Measurements from ENCODE around the gene FGF2.
"Not testable (repeated sequence)": the region's sequence is repeated elsewhere in the genome, so short reads cannot be mapped to it uniquely, and the experiment has no call there.

Gene FGF2

GRCh38 chr4:122826553-122827257 is at the start of gene FGF2:
TSS of gene FGF2 (plus strand) at chr4:122826831. CDS start at chr4:122827175, 344 bp downstream.
- H3K36me3 ChIP-seq (ENCODE audit: control insufficient read depth, insufficient read depth, low read length), result no peaks in the 10 kb centered on the region
- H3K9ac ChIP-seq (ENCODE audit: low read depth, low read length), result peak within 1 kb of the TSS; percentile 95
- H3K9me3 ChIP-seq (ENCODE audit: control insufficient read depth, insufficient read depth, low read length), result no peaks in the 10 kb centered on the region
- peak within 1 kb of the TSS; percentile 65 for H3K4me3 ChIP-seq (ENCODE audit: low read depth, low read length)
- H3K4me1 ChIP-seq (ENCODE audit: control insufficient read depth, insufficient read depth, low read length), result peaks cover 28% of the 10 kb centered on the region
- no peaks in the 10 kb centered on the region for H3K27me3 ChIP-seq (ENCODE audit: control insufficient read depth, insufficient read depth, low read length)

GRCh38 chr4:122776916-122777315 is 49.7 kb upstream of the FGF2 start:
- Histone ChIP-seq H3K4me1 (ENCODE audit: control insufficient read depth, insufficient read depth, low read length) (peaks cover 13% of the 10 kb centered on the region), H3K9ac (ENCODE audit: low read depth, low read length) (no peak overlapping the region), H3K9me3 (ENCODE audit: control insufficient read depth, insufficient read depth, low read length) (peaks cover 3% of the 10 kb centered on the region), H3K36me3 (ENCODE audit: control insufficient read depth, insufficient read depth, low read length) (no peaks in the 10 kb centered on the region), H3K4me3 (ENCODE audit: low read depth, low read length) (no peak overlapping the region), H3K27me3 (ENCODE audit: control insufficient read depth, insufficient read depth, low read length) (no peaks in the 10 kb centered on the region)

GRCh38 chr4:122777846-122778673 is 48.6 kb upstream of the FGF2 start:
- Histone ChIP-seq H3K4me1 (ENCODE audit: control insufficient read depth, insufficient read depth, low read length) (peaks cover 19% of the 10 kb centered on the region), H3K9ac (ENCODE audit: low read depth, low read length) (no peak overlapping the region), H3K4me3 (ENCODE audit: low read depth, low read length) (no peak overlapping the region), H3K27me3 (ENCODE audit: control insufficient read depth, insufficient read depth, low read length) (no peaks in the 10 kb centered on the region), H3K36me3 (ENCODE audit: control insufficient read depth, insufficient read depth, low read length) (no peaks in the 10 kb centered on the region), H3K9me3 (ENCODE audit: control insufficient read depth, insufficient read depth, low read length) (peaks cover 3% of the 10 kb centered on the region)

GRCh38 chr4:122781486-122781885 is 45.1 kb upstream of the FGF2 start:
- Histone ChIP-seq H3K4me1 (ENCODE audit: control insufficient read depth, insufficient read depth, low read length) (peaks cover 25% of the 10 kb centered on the region), H3K9ac (ENCODE audit: low read depth, low read length) (no peak overlapping the region), H3K36me3 (ENCODE audit: control insufficient read depth, insufficient read depth, low read length) (no peaks in the 10 kb centered on the region), H3K4me3 (ENCODE audit: low read depth, low read length) (no peak overlapping the region), H3K27me3 (ENCODE audit: control insufficient read depth, insufficient read depth, low read length) (no peaks in the 10 kb centered on the region), H3K9me3 (ENCODE audit: control insufficient read depth, insufficient read depth, low read length) (peaks cover 3% of the 10 kb centered on the region)

- H3K4me3 ChIP-seq (ENCODE audit: low read depth, low read length), result peak overlapping the region; percentile 6
- no peaks in the 10 kb centered on the region for H3K27me3 ChIP-seq (ENCODE audit: control insufficient read depth, insufficient read depth, low read length)
- peaks cover 39% of the 10 kb centered on the region for H3K4me1 ChIP-seq (ENCODE audit: control insufficient read depth, insufficient read depth, low read length)
- H3K9me3 ChIP-seq (ENCODE audit: control insufficient read depth, insufficient read depth, low read length), result peaks cover 3% of the 10 kb centered on the region
- H3K9ac ChIP-seq (ENCODE audit: low read depth, low read length), result peak overlapping the region; percentile 39
- no peaks in the 10 kb centered on the region for H3K36me3 ChIP-seq (ENCODE audit: control insufficient read depth, insufficient read depth, low read length)
Observed at GRCh38 chr4:122783301-122784215, 43.1 kb upstream of the FGF2 start.

GRCh38 chr4:122784261-122784660 is 42.4 kb upstream of the FGF2 start:
- no peaks in the 10 kb centered on the region for H3K36me3 ChIP-seq (ENCODE audit: control insufficient read depth, insufficient read depth, low read length)
- no peaks in the 10 kb centered on the region for H3K27me3 ChIP-seq (ENCODE audit: control insufficient read depth, insufficient read depth, low read length)
- H3K4me3 ChIP-seq (ENCODE audit: low read depth, low read length), result no peak overlapping the region
- H3K4me1 ChIP-seq (ENCODE audit: control insufficient read depth, insufficient read depth, low read length), result peaks cover 44% of the 10 kb centered on the region
- no peak overlapping the region for H3K9ac ChIP-seq (ENCODE audit: low read depth, low read length)
- peaks cover 3% of the 10 kb centered on the region for H3K9me3 ChIP-seq (ENCODE audit: control insufficient read depth, insufficient read depth, low read length)

- Histone ChIP-seq H3K4me1 (ENCODE audit: control insufficient read depth, insufficient read depth, low read length) (peaks cover 51% of the 10 kb centered on the region), H3K36me3 (ENCODE audit: control insufficient read depth, insufficient read depth, low read length) (no peaks in the 10 kb centered on the region), H3K4me3 (ENCODE audit: low read depth, low read length) (no peak overlapping the region), H3K9me3 (ENCODE audit: control insufficient read depth, insufficient read depth, low read length) (no peaks in the 10 kb centered on the region), H3K27me3 (ENCODE audit: control insufficient read depth, insufficient read depth, low read length) (no peaks in the 10 kb centered on the region), H3K9ac (ENCODE audit: low read depth, low read length) (no peak overlapping the region)
Observed at GRCh38 chr4:122785099-122785498, 41.5 kb upstream of the FGF2 start.

- H3K9ac ChIP-seq (ENCODE audit: low read depth, low read length); H3K9me3 ChIP-seq (ENCODE audit: control insufficient read depth, insufficient read depth, low read length); H3K4me3 ChIP-seq (ENCODE audit: low read depth, low read length); H3K27me3 ChIP-seq (ENCODE audit: control insufficient read depth, insufficient read depth, low read length); H3K36me3 ChIP-seq (ENCODE audit: control insufficient read depth, insufficient read depth, low read length): not testable (repeated sequence)
- H3K4me1 ChIP-seq (ENCODE audit: control insufficient read depth, insufficient read depth, low read length), result peaks cover 47% of the 10 kb centered on the region
Observed at GRCh38 chr4:122786296-122786695, 40.3 kb upstream of the FGF2 start.

GRCh38 chr4:122786920-122787319 is 39.7 kb upstream of the FGF2 start:
- not testable (repeated sequence) for H3K36me3 ChIP-seq (ENCODE audit: control insufficient read depth, insufficient read depth, low read length); H3K9me3 ChIP-seq (ENCODE audit: control insufficient read depth, insufficient read depth, low read length); H3K9ac ChIP-seq (ENCODE audit: low read depth, low read length); H3K4me3 ChIP-seq (ENCODE audit: low read depth, low read length); H3K27me3 ChIP-seq (ENCODE audit: control insufficient read depth, insufficient read depth, low read length)
- peaks cover 42% of the 10 kb centered on the region for H3K4me1 ChIP-seq (ENCODE audit: control insufficient read depth, insufficient read depth, low read length)

GRCh38 chr4:122787940-122788339 is 38.7 kb upstream of the FGF2 start:
- Histone ChIP-seq H3K4me3 (ENCODE audit: low read depth, low read length) (no peak overlapping the region), H3K27me3 (ENCODE audit: control insufficient read depth, insufficient read depth, low read length) (no peaks in the 10 kb centered on the region), H3K4me1 (ENCODE audit: control insufficient read depth, insufficient read depth, low read length) (peaks cover 36% of the 10 kb centered on the region), H3K9ac (ENCODE audit: low read depth, low read length) (no peak overlapping the region), H3K9me3 (ENCODE audit: control insufficient read depth, insufficient read depth, low read length) (no peaks in the 10 kb centered on the region), H3K36me3 (ENCODE audit: control insufficient read depth, insufficient read depth, low read length) (no peaks in the 10 kb centered on the region)

GRCh38 chr4:122788935-122789334 is 37.7 kb upstream of the FGF2 start:
- H3K4me3 ChIP-seq (ENCODE audit: low read depth, low read length), result no peak overlapping the region
- peaks cover 30% of the 10 kb centered on the region for H3K4me1 ChIP-seq (ENCODE audit: control insufficient read depth, insufficient read depth, low read length)

More at GRCh38 chr4:122788935-122789334, 37.7 kb upstream of the FGF2 start:
- Histone ChIP-seq H3K9ac (ENCODE audit: low read depth, low read length) (no peak overlapping the region), H3K36me3 (ENCODE audit: control insufficient read depth, insufficient read depth, low read length) (no peaks in the 10 kb centered on the region), H3K27me3 (ENCODE audit: control insufficient read depth, insufficient read depth, low read length) (no peaks in the 10 kb centered on the region), H3K9me3 (ENCODE audit: control insufficient read depth, insufficient read depth, low read length) (no peaks in the 10 kb centered on the region)
